HepG2 (cell line): Measurements from ENCODE around the gene GTF2E1. TPM values are rescaled to one million over a fixed set of nuclear protein-coding genes. Genes with fewer than 3 reads are reported as not detected.

Experiments used
- ATAC-seq: fragments of 200-7000 bp; cut with Tn5 transposase; 3 replicates; pipeline ENCODE4 v1.9.1; 2020; ENCODE audit warnings: mild to moderate bottlenecking, moderate library complexity
- BruUV-seq: library from RNA; stranded (reverse); fragments of 400-500 nt; replicated peaks from 2 replicates; lab custom pipeline; 2021; lab: Mats Ljungman, UMichigan
- CTCF ChIA-PET: fragments of 300-600 bp; formaldehyde crosslinking; extraction: SDS; loops from one replicate; lab custom pipeline; 2021; ENCODE audit warnings: low total read pairs, inconsistent platforms, low intra/inter-chr PET ratio; lab: Yijun Ruan, JAX
- POLR2A ChIA-PET: fragments of 350-600 bp; sonication (Branson Sonifier 250); formaldehyde crosslinking; loops from one replicate; lab custom pipeline; 2020; ENCODE audit warnings: antibody characterized with exemption, inconsistent platforms; lab: Yijun Ruan, JAX
- DNase-seq: peaks from one replicate; pipeline ENCODE4 v3.0.0-alpha.2; 2015; ENCODE audit warnings: low spot score
- FAIRE-seq: peaks from 3 replicates; lab custom pipeline; 2011; peaks lifted over from hg19 to GRCh38; lab: Jason Lieb, UNC
- H2AFZ ChIP-seq: one replicate; pipeline ENCODE4 v1.6.1; 2011; ENCODE audit warnings: low read length, inconsistent platforms
- H3K27ac ChIP-seq: fragments of 300-600 bp; 3 replicates; pipeline ENCODE4 v1.8.0; 2011; ENCODE audit warnings: mixed run types, mild to moderate bottlenecking, mixed read lengths, low read length, inconsistent platforms; ENCODE audit not compliant: insufficient read depth; ENCODE audit errors: extremely low read length
- H3K27me3 ChIP-seq, 2 experiments: fragments of 200-600 bp in 1 of 2; 2 replicates in 1 of 2; 3 replicates in 1 of 2; pipeline versions ENCODE4 v1.6.0 to v1.8.0; 2011; ENCODE audit warnings: low read length in 2 of 2, mild to moderate bottlenecking in 2 of 2, moderate library complexity in 2 of 2, inconsistent platforms in 1 of 2; ENCODE audit not compliant: insufficient read depth in 2 of 2, control insufficient read depth in 1 of 2
- H3K36me3 ChIP-seq, 2 experiments: fragments of 200-600 bp in 1 of 2; replicated peaks in 1 of 2; 2 replicates in 1 of 2; 3 replicates in 1 of 2; pipeline versions ENCODE4 v1.5.1 to v1.8.0; 2011; ENCODE audit warnings: low read length in 2 of 2, inconsistent platforms in 1 of 2; ENCODE audit not compliant: insufficient read depth in 2 of 2, control insufficient read depth in 1 of 2
- H3K4me1 ChIP-seq: 2 replicates; pipeline ENCODE4 v1.5.1; 2012; ENCODE audit warnings: low read length, inconsistent platforms; ENCODE audit not compliant: insufficient read depth
- H3K4me2 ChIP-seq: 2 replicates; pipeline ENCODE4 v1.6.0; 2011; ENCODE audit warnings: low read depth, low read length, inconsistent platforms
- H3K4me3 ChIP-seq, 3 experiments: fragments of 200-600 bp in 1 of 3; sonication (generic), shearing (Covaris generic) in 1 of 3; replicated peaks in 1 of 3; 2 replicates each; pipeline ENCODE4 v1.5.1; 2011 to 2016; ENCODE audit warnings: low read length in 3 of 3, inconsistent platforms in 2 of 3, low read depth in 2 of 3, mild to moderate bottlenecking in 2 of 3, control low read depth in 1 of 3, mixed read lengths in 1 of 3; ENCODE audit not compliant: insufficient read depth in 1 of 3
- H3K79me2 ChIP-seq: one replicate; pipeline ENCODE4 v1.6.1; 2011; ENCODE audit warnings: low read length, inconsistent platforms; ENCODE audit not compliant: insufficient read depth
- H3K9ac ChIP-seq: 2 replicates; pipeline ENCODE4 v1.6.0; 2011; ENCODE audit warnings: mild to moderate bottlenecking, low read depth, low read length, inconsistent platforms; ENCODE audit not compliant: insufficient read depth
- H3K9me3 ChIP-seq: 2 replicates; pipeline ENCODE4 v1.5.1; 2012; ENCODE audit warnings: mild to moderate bottlenecking, low read length
- H4K20me1 ChIP-seq: 2 replicates; pipeline ENCODE4 v1.6.0; 2011; ENCODE audit warnings: inconsistent platforms, mild to moderate bottlenecking, low read length, moderate library complexity; ENCODE audit not compliant: insufficient read depth
- ARNTL ChIP-seq: sonication (generic); formaldehyde crosslinking; IDR thresholded peaks from 2 replicates; pipeline ENCODE4 v1.4.0; 2020; ENCODE audit warnings: mild to moderate bottlenecking, missing genetic modification reagents
- CENPX ChIP-seq: sonication (generic); formaldehyde crosslinking; IDR thresholded peaks from 2 replicates; pipeline ENCODE4 v1.9.0; 2021; ENCODE audit warnings: mild to moderate bottlenecking, missing genetic modification reagents, moderate library complexity
- HMGA1 ChIP-seq: sonication (generic); formaldehyde crosslinking; conservative IDR thresholded peaks from 2 replicates; pipeline ENCODE4 v1.4.0; 2020; ENCODE audit warnings: missing genetic modification reagents
- HNF4G ChIP-seq, 2 experiments: sonication (generic) in 1 of 2; formaldehyde crosslinking in 1 of 2; IDR thresholded peaks; 2 replicates each; pipeline versions ENCODE4 v1.4.0 to v1.6.1; 2011 to 2020; ENCODE audit warnings: borderline replicate concordance in 2 of 2, low read depth in 2 of 2, mild to moderate bottlenecking in 2 of 2, low read length in 1 of 2, missing genetic modification reagents in 1 of 2, moderate library complexity in 1 of 2
- KAT2B ChIP-seq: fragments of 150-350 bp; IDR thresholded peaks from 2 replicates; pipeline ENCODE4 v1.6.1; 2014; ENCODE audit warnings: low read depth, low read length, borderline replicate concordance
- MBNL3 ChIP-seq: fragments of 250-450 bp; sonication (Bioruptor Pico); conservative IDR thresholded peaks from 2 replicates; pipeline ENCODE4 v1.8.0; 2022; ENCODE audit warnings: mild to moderate bottlenecking, inconsistent platforms
- PAWR ChIP-seq: sonication (generic); formaldehyde crosslinking; IDR thresholded peaks from 2 replicates; pipeline ENCODE4 v1.4.0; 2020; ENCODE audit warnings: missing genetic modification reagents, mild to moderate bottlenecking, borderline replicate concordance
- REPIN1 ChIP-seq: sonication (generic); formaldehyde crosslinking; IDR thresholded peaks from 2 replicates; pipeline ENCODE4 v1.8.0; 2022; ENCODE audit warnings: missing genetic modification reagents, low read depth, mild to moderate bottlenecking, borderline replicate concordance
- RFX5 ChIP-seq: IDR thresholded peaks from 2 replicates; pipeline ENCODE4 v1.6.1; 2011; ENCODE audit warnings: low read depth, low read length, improper control_type of control experiment
- SRY ChIP-seq: sonication (generic); formaldehyde crosslinking; IDR thresholded peaks from 2 replicates; pipeline ENCODE4 v1.8.0; 2022; ENCODE audit warnings: mild to moderate bottlenecking, missing genetic modification reagents
- XBP1 ChIP-seq: sonication (generic); formaldehyde crosslinking; IDR thresholded peaks from 2 replicates; pipeline ENCODE4 v1.5.0; 2020; ENCODE audit warnings: missing genetic modification reagents
- ZBTB7A ChIP-seq: sonication (generic); formaldehyde crosslinking; IDR thresholded peaks from 2 replicates; pipeline ENCODE4 v1.8.0; 2022; ENCODE audit warnings: mild to moderate bottlenecking, missing genetic modification reagents
- ZFP36 ChIP-seq: fragments of 150-350 bp; IDR thresholded peaks from 2 replicates; pipeline ENCODE4 v1.6.1; 2018; ENCODE audit warnings: borderline replicate concordance, low read length, low read depth; ENCODE audit not compliant: partially characterized antibody
- ZNF292 ChIP-seq: sonication (generic); formaldehyde crosslinking; IDR thresholded peaks from 2 replicates; pipeline ENCODE4 v1.8.1; 2022; ENCODE audit warnings: mild to moderate bottlenecking, low read depth, missing genetic modification reagents, borderline replicate concordance
- ZNF329 ChIP-seq: sonication (generic); formaldehyde crosslinking; IDR thresholded peaks from 2 replicates; pipeline ENCODE4 v1.9.0; 2021; ENCODE audit warnings: low read depth, mild to moderate bottlenecking, missing genetic modification reagents
- ZNF558 ChIP-seq: sonication (generic); formaldehyde crosslinking; IDR thresholded peaks from 2 replicates; pipeline ENCODE4 v1.9.0; 2022; ENCODE audit warnings: mild to moderate bottlenecking, missing genetic modification reagents, borderline replicate concordance
- ZNF569 ChIP-seq: sonication (generic); formaldehyde crosslinking; IDR thresholded peaks from 2 replicates; pipeline ENCODE4 v1.5.0; 2020; ENCODE audit warnings: mild to moderate bottlenecking, missing genetic modification reagents, moderate library complexity, borderline replicate concordance
- ZNF572 ChIP-seq: sonication (generic); formaldehyde crosslinking; IDR thresholded peaks from 2 replicates; pipeline ENCODE4 v1.5.1; 2020; ENCODE audit warnings: mild to moderate bottlenecking, missing genetic modification reagents
- ZNF7 ChIP-seq: IDR thresholded peaks from 2 replicates; pipeline ENCODE4 v1.6.1; 2016; ENCODE audit warnings: missing biosample characterization, missing genetic modification reagents
- ZNF850 ChIP-seq: sonication (generic); formaldehyde crosslinking; conservative IDR thresholded peaks from 2 replicates; pipeline ENCODE4 v1.9.0; 2021; ENCODE audit warnings: mild to moderate bottlenecking, missing genetic modification reagents
- ZNF891 ChIP-seq: sonication (generic); formaldehyde crosslinking; IDR thresholded peaks from 2 replicates; pipeline ENCODE4 v1.5.0; 2020; ENCODE audit warnings: mild to moderate bottlenecking, missing genetic modification reagents
- WGBS: methylation state at CpG from one replicate; pipeline ENCODE4 v1.1.6; 2017; ENCODE audit warnings: low lambda C conversion rate; 5-methylcytosine and 5-hydroxymethylcytosine counted together
- in situ Hi-C: cut with HindIII; loops from 2 replicates; pipeline ENCODE4 v1.10.0; 2017; ENCODE audit warnings: low pct_unique_long_range_greater_than_20kb; ENCODE audit not compliant: extremely low pct_ligation_motif_present
- intact Hi-C: fragments of 100-400 bp; cut with micrococcal nuclease; formaldehyde crosslinking; loops from one replicate; pipeline ENCODE4 v1.10.0; 2022; ENCODE audit not compliant: unreplicated experiment
- polyA plus RNA-seq, 8 experiments: library from polyadenylated mRNA; depleted of rRNA in 3 of 8; stranded (reverse) in 7 of 8; unstranded in 1 of 8; fragments of >200 nt; fragmentation: Illumina TruSeq in 4 of 8; extraction: Trizol in 4 of 8; gene quantifications; 2 replicates each; pipeline versions ENCODE4 v1.2.1 to v1.2.3, GENCODE V29; 2011 to 2016; ENCODE audit warnings: low read depth in 4 of 8, missing spikeins in 1 of 8, mixed read lengths in 1 of 8; ENCODE audit not compliant: insufficient read depth in 1 of 8
- total RNA-seq, 5 experiments: library from RNA; depleted of rRNA; stranded (reverse); fragments of >200 nt; fragmentation: Illumina TruSeq; extraction: Trizol; gene quantifications; 2 replicates each; pipeline ENCODE4 v1.2.3, GENCODE V29; 2016; ENCODE audit warnings: low read depth in 1 of 5
- TF ChIP-seq, protein P1 (sequence below): IDR thresholded peaks from 2 replicates; pipeline ENCODE4 v1.6.1; 2016; ENCODE audit warnings: mild to moderate bottlenecking
- TF ChIP-seq, protein P2 (sequence below): sonication (generic); formaldehyde crosslinking; IDR thresholded peaks from 2 replicates; pipeline ENCODE4 v1.4.0; 2020; ENCODE audit warnings: mild to moderate bottlenecking, missing genetic modification reagents

GTF2E1 gene
- total and polyA plus RNA-seq, 2 of the 13 experiments (the other 11 are each of a cell fraction or from before 2014, with no cell fraction given) = 7.7 to 21.5 TPM

DNA sequence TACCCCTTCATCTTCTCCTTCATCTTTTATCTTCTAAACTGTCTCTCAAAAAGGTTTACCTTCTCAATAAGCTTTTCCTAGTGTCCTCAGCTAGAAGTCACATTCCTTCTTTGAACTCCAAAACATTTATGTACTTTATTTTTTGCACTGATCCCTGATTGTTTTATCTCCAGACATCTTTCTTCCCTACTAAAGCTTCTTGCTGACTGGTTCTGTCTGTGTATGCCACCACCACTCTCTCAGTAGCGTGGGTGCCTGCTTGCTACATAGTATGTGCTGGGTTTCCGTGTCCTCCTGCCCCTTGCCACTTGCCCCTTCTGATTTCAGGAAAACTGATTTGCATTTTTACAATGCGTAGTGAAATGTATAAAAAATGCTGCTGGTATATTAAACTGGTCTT is 24.0 kb downstream of the GTF2E1 start (continued):
- TF ChIP-seq, protein P1, sequence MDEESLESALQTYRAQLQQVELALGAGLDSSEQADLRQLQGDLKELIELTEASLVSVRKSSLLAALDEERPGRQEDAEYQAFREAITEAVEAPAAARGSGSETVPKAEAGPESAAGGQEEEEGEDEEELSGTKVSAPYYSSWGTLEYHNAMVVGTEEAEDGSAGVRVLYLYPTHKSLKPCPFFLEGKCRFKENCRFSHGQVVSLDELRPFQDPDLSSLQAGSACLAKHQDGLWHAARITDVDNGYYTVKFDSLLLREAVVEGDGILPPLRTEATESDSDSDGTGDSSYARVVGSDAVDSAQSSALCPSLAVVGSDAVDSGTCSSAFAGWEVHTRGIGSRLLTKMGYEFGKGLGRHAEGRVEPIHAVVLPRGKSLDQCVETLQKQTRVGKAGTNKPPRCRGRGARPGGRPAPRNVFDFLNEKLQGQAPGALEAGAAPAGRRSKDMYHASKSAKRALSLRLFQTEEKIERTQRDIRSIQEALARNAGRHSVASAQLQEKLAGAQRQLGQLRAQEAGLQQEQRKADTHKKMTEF (CRISPR knock-in tag) = no peak
- TF ChIP-seq XBP1 (CRISPR knock-in tag) (no peak), ZNF558 (CRISPR knock-in tag) (no peak), PAWR (CRISPR knock-in tag) (no peak), HMGA1 (no peak), ZNF292 (CRISPR knock-in tag) (no peak), ZFP36 (no peak), RFX5 (no peak)
- TF ChIP-seq, all 625 proteins: peak for 0

DNA sequence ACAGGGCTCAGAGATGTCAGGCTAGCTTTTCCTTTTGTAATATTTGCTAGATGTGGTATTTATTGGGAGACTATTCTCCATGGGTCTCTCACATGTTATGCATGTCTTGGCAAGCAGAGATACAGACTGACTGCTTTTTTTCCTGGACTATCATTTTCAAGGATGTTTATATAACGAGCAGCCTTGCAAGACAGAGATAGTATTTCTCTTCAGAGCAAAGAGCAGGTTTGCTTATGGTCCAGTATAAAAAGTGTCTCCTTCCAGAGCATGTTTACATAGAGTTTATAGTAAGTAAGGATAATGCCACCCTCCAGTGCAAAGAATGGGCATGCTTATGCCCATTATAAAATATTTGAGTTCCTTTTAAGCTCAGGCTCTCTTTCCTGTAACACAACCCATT is 24.6 kb downstream of the GTF2E1 start:
- H3K36me3 ChIP-seq = peaks cover 2 to 15% of the 10 kb centered on the region in 2 experiments; a peak in 4 of 5 replicates
- peaks cover 19% of the 10 kb centered on the region for H3K79me2 ChIP-seq
- no peak overlapping the region for H3K9ac ChIP-seq
- no TSS peak for BruUV-seq
- in situ Hi-C loops (no loop called here), intact Hi-C loops (no loop called here)
- no peaks in the 10 kb centered on the region for H3K9me3 ChIP-seq
- WGBS = 95% methylated on average over 1 of the region's 1 CpG
- peaks cover 20% of the 10 kb centered on the region for H3K4me1 ChIP-seq
- DNase-seq (no peak), ATAC-seq (no peak), FAIRE-seq (no peak)
- H3K27me3 ChIP-seq = no peaks in the 10 kb centered on the region
- ChIA-PET CTCF (no interaction called here), POLR2A (no interaction called here)
- no peak overlapping the region for H3K27ac ChIP-seq
- H4K20me1 ChIP-seq = no peaks in the 10 kb centered on the region
- H3K4me2 ChIP-seq = no peak overlapping the region
- H2AFZ ChIP-seq = no peak overlapping the region
- H3K4me3 ChIP-seq = no peak overlapping the region
- TF ChIP-seq CENPX (no peak), ARNTL (no peak), KAT2B (no peak), ZBTB7A (CRISPR knock-in tag) (no peak), HNF4G (IDR thresholded peaks at IDR 0.05; ENCODE audit: borderline replicate concordance, low read depth, low read length) (no peak), HNF4G (CRISPR knock-in tag; IDR thresholded peaks at IDR 0.05; ENCODE audit: borderline replicate concordance, low read depth) (no peak), SRY (CRISPR knock-in tag) (no peak), ZNF329 (CRISPR knock-in tag) (no peak), ZNF572 (CRISPR knock-in tag) (no peak), ZNF891 (no peak), ZNF569 (CRISPR knock-in tag) (no peak), REPIN1 (CRISPR knock-in tag) (no peak), ZNF7 (CRISPR knock-in tag) (no peak), MBNL3 (CRISPR knock-in tag) (no peak), ZNF850 (no peak)
- TF ChIP-seq, protein P2, sequence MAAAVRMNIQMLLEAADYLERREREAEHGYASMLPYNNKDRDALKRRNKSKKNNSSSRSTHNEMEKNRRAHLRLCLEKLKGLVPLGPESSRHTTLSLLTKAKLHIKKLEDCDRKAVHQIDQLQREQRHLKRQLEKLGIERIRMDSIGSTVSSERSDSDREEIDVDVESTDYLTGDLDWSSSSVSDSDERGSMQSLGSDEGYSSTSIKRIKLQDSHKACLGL (CRISPR knock-in tag) = no peak
